ENCODE results near the gene CENPP. TPM values are rescaled to one million over a fixed set of nuclear protein-coding genes. Genes with fewer than 3 reads are reported as not detected.

The CENPP gene
- total RNA-seq, 2 experiments from 2014 or later: 21.8 to 23.5 TPM

DNA sequence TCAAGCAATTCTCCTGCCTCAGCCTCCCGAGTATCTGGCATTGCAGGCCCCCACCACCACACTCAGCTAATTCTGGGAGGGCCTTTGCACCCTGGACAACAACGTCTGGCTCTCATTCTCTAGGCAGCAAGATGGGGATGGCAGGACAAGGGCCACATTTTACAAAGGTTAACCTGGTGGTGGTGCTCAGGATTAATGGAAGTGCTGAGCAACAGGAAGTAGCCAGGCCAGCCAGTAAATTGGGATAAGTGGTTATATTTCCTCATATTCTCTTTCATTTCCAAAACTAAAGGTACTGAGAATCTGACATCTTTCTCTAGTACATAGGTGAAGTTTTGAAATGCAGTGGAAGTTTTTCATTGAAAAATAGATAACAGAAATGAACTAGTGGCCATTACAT lies 181.3 kb downstream of the CENPP start:
- no peak overlapping the region for H3K27ac Mint-ChIP-seq
- DNase-seq: no peak
- no peaks in the 10 kb centered on the region for H3K4me1 Mint-ChIP-seq (ENCODE audit: low read depth)
- H3K36me3 Mint-ChIP-seq: no peaks in the 10 kb centered on the region
- no peaks in the 10 kb centered on the region for H3K27me3 Mint-ChIP-seq
- POLR2A ChIA-PET: no interaction called here
- no peak overlapping the region for H3K4me3 Mint-ChIP-seq
- CTCF ChIA-PET: no interaction called here
- intact Hi-C loops (cut with micrococcal nuclease): no loop called here
- H3K9me3 Mint-ChIP-seq: no peaks in the 10 kb centered on the region

DNA sequence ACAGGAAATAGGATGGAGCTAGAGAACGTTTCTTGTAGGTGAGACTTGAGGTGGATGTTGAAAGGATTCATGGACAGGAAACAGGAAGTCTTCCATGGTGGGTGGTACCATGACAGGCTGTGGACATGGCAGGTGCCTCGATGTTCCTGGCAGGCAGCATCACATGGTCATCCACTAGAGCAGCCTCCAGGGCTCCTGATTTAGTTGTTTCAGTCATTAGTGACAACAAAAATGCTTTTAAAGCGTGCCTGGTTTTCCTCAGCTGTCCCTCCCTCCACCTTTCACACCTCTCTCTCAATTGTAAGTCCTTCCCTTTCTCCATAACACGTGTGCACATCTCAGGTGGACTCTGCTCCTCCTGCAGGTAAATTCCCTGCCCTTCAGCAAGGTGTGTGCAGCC lies 181.7 kb downstream of the CENPP start:
- H3K27ac Mint-ChIP-seq: no peak overlapping the region
- H3K4me1 Mint-ChIP-seq (ENCODE audit: low read depth): no peaks in the 10 kb centered on the region
- ChIA-PET POLR2A (no interaction called here), CTCF (no interaction called here)
- no peaks in the 10 kb centered on the region for H3K36me3 Mint-ChIP-seq
- H3K9me3 Mint-ChIP-seq: no peaks in the 10 kb centered on the region
- no peaks in the 10 kb centered on the region for H3K27me3 Mint-ChIP-seq
- no peak overlapping the region for H3K4me3 Mint-ChIP-seq
- no peak for DNase-seq
- intact Hi-C loops (cut with micrococcal nuclease): no loop called here

DNA sequence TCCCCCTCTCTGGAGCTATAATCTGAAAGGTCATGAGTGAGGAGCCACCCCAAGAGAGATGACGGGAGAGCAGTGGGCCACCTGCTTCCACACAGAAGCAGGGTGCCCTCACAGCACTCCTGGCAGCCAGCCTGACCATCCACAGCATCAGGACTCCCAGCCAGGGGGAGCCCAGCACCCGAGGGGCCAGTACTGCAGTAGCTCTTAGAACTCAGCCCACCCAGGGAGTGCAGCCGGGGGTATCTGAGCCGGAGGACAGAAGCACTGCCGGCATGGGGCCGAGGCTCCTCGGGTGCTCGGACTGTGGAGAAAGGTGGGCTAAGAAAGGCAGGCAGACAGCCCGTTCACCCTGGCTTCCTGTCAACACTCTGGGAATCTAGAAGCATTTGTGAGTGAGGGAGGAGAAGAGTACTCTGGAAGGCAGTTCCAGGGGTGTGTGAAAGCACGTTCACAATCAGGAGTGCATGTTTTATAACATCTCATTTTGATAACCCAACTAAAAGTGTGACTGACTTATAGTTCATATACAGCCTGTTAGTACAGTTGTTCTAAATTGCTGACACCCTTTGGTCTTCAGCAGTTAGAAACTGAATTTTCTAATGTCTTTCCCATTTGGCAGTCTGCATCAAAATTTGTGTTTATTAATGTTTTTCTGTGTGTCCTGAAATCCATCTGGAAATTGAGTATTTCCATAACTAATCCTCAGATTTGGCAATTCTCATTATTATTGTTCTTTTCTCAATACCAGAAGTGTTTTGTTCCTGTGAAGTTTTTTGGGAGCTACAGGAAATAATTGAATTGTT lies 182.5 kb downstream of the CENPP start:
- Mint-ChIP-seq H3K36me3 (no peaks in the 10 kb centered on the region), H3K9me3 (no peaks in the 10 kb centered on the region), H3K4me1 (ENCODE audit: low read depth) (no peaks in the 10 kb centered on the region), H3K27me3 (no peaks in the 10 kb centered on the region), H3K4me3 (no peak overlapping the region), H3K27ac (no peak overlapping the region)
- intact Hi-C loops (cut with micrococcal nuclease): no loop called here
- no peak for DNase-seq
- POLR2A ChIA-PET: no interaction called here
- CTCF ChIA-PET: no interaction called here

DNA sequence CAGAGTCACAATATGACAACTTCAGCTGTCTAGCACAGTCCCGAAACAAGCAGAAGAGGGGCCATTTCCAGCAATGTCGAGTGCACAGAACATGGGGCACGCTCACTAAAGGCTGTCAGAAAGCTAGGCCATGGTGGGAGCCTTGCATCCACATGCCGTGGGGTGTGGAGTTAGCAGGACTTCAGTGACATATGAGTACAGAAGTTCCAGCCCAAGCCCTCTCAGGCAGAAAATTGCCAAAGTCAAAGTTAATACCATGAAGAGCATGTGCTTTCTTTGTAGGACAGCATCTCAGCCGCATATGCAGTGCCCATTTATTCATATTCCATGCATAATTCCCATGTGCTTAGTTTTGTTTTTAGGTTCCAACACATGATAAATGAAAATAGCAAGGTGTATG lies 183.3 kb downstream of the CENPP start:
- Mint-ChIP-seq H3K4me3 (no peak overlapping the region), H3K27ac (no peak overlapping the region), H3K4me1 (ENCODE audit: low read depth) (no peaks in the 10 kb centered on the region), H3K36me3 (no peaks in the 10 kb centered on the region), H3K9me3 (no peaks in the 10 kb centered on the region), H3K27me3 (no peaks in the 10 kb centered on the region)
- intact Hi-C loops (cut with micrococcal nuclease): no loop called here
- CTCF ChIA-PET: no interaction called here
- POLR2A ChIA-PET: no interaction called here
- DNase-seq: no peak

DNA sequence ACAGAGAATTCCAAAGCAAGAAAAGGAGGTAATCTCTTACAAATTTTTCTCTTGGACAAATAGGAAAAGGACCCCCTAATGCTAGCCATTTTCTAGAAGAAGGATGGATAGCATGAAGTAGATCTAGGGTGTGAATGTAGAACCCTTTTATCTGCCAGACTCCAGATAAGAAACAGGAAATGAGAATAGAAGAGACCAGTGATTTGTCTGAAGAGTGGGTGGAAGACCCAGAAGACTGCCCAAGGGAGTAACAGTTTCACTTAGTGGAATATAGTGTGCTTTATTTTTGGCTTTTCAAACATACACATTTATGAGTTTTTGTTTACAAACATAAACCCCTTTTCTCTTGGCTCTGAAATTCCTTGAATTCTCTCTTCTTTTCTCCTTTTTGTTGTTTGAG lies 185.0 kb downstream of the CENPP start:
- Mint-ChIP-seq H3K27ac (no peak overlapping the region), H3K9me3 (no peaks in the 10 kb centered on the region), H3K4me3 (no peak overlapping the region), H3K4me1 (ENCODE audit: low read depth) (no peaks in the 10 kb centered on the region), H3K36me3 (no peaks in the 10 kb centered on the region), H3K27me3 (no peaks in the 10 kb centered on the region)
- POLR2A ChIA-PET: no interaction called here
- intact Hi-C loops (cut with micrococcal nuclease): no loop called here
- no peak for DNase-seq
- CTCF ChIA-PET: no interaction called here

DNA sequence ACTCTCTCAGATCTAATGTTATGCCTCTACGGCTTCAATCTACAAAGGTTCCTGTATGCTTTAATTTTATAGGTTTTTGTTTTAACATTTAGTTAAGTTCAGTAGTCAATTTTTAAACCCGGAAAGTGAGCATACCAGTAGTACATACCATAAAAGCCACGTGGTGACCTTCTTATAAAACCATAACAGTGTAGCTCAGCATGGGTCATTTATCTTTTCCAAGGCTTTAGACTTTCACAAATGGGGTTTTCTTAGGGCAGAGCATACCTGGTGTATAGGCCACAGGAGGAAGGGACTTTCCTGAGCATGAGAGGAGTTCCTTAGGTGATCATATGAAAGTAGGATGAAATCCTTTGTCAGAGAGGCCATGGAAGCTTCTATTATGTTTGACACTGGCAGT lies 186.9 kb downstream of the CENPP start:
- DNase-seq: no peak
- POLR2A ChIA-PET: no interaction called here
- Mint-ChIP-seq H3K27ac (no peak overlapping the region), H3K9me3 (no peaks in the 10 kb centered on the region), H3K27me3 (no peaks in the 10 kb centered on the region), H3K36me3 (no peaks in the 10 kb centered on the region), H3K4me1 (ENCODE audit: low read depth) (no peaks in the 10 kb centered on the region), H3K4me3 (no peak overlapping the region)
- intact Hi-C loops (cut with micrococcal nuclease): no loop called here
- CTCF ChIA-PET: no interaction called here

DNA sequence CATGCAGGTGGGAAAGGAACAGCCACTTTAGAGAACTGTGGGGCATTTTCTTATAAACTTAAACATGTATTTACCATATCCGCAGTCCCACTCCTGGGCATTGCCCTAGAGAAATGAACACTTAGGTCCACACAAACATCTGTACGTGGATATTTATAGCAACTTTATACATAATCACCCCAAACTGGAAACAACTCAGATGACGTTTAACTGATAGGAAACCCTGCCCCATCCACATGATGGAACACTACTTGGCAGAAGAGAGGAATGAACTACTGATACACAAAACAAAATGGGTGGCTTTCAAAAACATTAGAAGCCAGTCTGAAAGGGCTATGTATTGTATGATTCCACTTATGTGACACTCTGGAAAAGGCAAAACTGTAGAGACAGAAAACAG lies 187.6 kb downstream of the CENPP start:
- no peak for DNase-seq

DNA sequence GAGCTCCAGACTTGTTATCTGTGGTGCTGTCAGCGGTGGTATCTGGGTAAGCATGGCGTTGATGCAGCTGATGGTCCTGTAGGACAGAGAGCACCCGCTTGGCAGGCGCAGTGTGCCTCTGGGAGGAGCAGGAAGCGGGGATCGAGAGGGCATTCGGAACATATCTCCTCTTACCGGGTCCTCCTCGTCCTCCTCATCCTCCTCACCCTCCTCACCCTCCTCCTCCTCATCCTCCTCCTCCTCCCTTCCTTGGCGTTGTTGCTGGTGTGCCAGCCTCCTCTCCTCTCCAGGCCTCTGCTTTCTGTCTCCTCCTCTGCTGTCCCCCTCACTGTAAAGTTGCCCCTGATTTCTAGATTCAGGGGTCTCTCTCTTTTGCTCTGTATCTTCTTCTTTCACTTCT lies 188.9 kb downstream of the CENPP start:
- Mint-ChIP-seq H3K4me3 (no peak overlapping the region), H3K27ac (no peak overlapping the region), H3K27me3 (no peaks in the 10 kb centered on the region), H3K36me3 (no peaks in the 10 kb centered on the region), H3K9me3 (no peaks in the 10 kb centered on the region), H3K4me1 (ENCODE audit: low read depth) (no peaks in the 10 kb centered on the region)
- CTCF ChIA-PET: no interaction called here
- intact Hi-C loops (cut with micrococcal nuclease): no loop called here
- no peak for DNase-seq
- POLR2A ChIA-PET: no interaction called here

More for the DNA sequence above, 187.6 kb downstream of the CENPP start:
- ChIA-PET CTCF (no interaction called here), POLR2A (no interaction called here)
- H3K4me3 Mint-ChIP-seq: no peak overlapping the region
- H3K36me3 Mint-ChIP-seq: no peaks in the 10 kb centered on the region
- intact Hi-C loops (cut with micrococcal nuclease): no loop called here
- no peaks in the 10 kb centered on the region for H3K27me3 Mint-ChIP-seq
- no peaks in the 10 kb centered on the region for H3K9me3 Mint-ChIP-seq
- no peaks in the 10 kb centered on the region for H3K4me1 Mint-ChIP-seq (ENCODE audit: low read depth)
- no peak overlapping the region for H3K27ac Mint-ChIP-seq

DNA sequence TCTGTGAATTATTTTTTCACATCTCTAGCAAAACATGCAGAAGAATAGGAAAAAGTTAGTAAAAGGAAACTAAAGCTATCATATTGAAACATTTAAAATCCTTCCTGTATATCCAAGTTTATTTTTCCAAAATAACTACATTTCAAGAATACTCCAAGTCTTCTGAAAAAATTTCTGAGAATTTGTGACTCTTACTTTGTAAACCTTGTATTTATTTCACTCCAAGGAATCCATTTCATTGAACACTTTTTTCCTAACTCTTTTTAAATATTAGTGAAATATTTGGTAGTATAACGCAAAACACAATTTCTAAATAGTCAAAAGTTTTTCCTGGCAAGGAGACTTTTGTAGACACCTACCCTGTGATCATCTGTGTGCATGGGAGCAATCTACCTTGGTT lies 190.8 kb downstream of the CENPP start:
- POLR2A ChIA-PET: no interaction called here
- Mint-ChIP-seq H3K36me3 (no peaks in the 10 kb centered on the region), H3K4me1 (ENCODE audit: low read depth) (no peaks in the 10 kb centered on the region), H3K27ac (no peak overlapping the region), H3K27me3 (no peaks in the 10 kb centered on the region), H3K4me3 (no peak overlapping the region), H3K9me3 (no peaks in the 10 kb centered on the region)
- no peak for DNase-seq
- CTCF ChIA-PET: no interaction called here
- intact Hi-C loops (cut with micrococcal nuclease): no loop called here

DNA sequence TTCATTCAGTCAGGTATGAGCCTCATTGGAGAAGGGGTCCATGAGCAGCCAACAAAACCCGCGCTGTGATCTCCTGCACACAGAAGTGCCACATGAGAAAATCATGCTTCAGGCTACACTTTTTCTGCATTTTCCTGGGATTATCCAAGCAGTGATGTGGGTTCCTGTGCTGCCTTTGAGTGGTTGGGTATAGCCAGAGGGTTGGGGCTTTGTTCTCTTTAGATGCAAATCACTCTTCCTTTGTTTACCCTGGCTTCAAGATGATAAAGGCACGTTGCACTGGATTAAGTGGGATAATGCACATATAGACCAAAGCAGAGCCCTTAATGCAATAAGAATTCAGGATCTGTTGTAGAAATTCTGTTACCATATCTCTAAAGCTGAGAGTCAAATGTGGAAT lies 191.3 kb downstream of the CENPP start:
- no peak for DNase-seq
- Mint-ChIP-seq H3K4me1 (ENCODE audit: low read depth) (no peaks in the 10 kb centered on the region), H3K27me3 (no peaks in the 10 kb centered on the region), H3K4me3 (no peak overlapping the region), H3K36me3 (no peaks in the 10 kb centered on the region), H3K9me3 (no peaks in the 10 kb centered on the region), H3K27ac (no peak overlapping the region)
- CTCF ChIA-PET: no interaction called here
- intact Hi-C loops (cut with micrococcal nuclease): no loop called here
- POLR2A ChIA-PET: no interaction called here

DNA sequence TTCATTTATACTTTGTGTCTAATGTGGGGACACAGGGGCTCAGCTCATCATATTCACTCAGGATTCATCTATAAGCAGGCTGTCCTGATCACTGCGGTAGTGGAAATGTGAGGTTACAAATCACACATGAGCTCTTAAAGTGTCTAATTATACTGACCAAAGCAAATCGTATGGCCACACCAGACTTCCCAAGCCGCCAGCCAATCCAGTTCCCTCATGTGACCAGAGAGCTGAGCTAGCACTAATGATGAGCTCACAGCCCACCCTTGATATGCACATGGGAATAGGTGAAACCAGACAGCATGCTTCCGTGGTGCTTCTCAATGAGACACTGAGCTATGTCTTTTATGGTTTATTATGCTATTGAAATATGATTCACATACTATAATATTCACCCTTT lies 192.4 kb downstream of the CENPP start:
- intact Hi-C loops (cut with micrococcal nuclease): no loop called here
- no peaks in the 10 kb centered on the region for H3K9me3 Mint-ChIP-seq
- CTCF ChIA-PET: no interaction called here
- no peak for DNase-seq
- no peak overlapping the region for H3K27ac Mint-ChIP-seq
- H3K4me1 Mint-ChIP-seq (ENCODE audit: low read depth): no peaks in the 10 kb centered on the region
- no peaks in the 10 kb centered on the region for H3K36me3 Mint-ChIP-seq
- POLR2A ChIA-PET: no interaction called here
- H3K27me3 Mint-ChIP-seq: no peaks in the 10 kb centered on the region
- H3K4me3 Mint-ChIP-seq: no peak overlapping the region

DNA sequence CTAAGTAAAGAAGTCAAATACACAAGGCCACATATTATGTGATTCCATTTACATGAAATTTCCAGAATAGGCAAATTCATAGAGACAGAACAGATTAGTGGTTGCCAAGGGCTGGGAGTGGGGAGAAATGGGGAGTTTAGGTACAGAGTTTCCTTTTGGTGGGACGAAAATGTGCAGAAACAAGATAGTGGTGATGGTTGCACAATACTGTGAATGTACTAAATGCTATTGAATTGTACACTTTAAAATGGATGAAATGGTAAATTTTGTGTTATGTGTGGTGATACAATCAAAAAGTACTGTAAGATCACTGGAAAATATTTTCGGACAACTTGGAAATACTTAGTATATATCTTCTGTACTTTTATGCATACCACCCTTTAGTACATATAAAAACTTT lies 195.1 kb downstream of the CENPP start:
- no peak for DNase-seq
- Mint-ChIP-seq H3K36me3 (no peaks in the 10 kb centered on the region), H3K27ac (no peak overlapping the region), H3K9me3 (no peaks in the 10 kb centered on the region), H3K4me1 (ENCODE audit: low read depth) (no peaks in the 10 kb centered on the region), H3K4me3 (no peak overlapping the region), H3K27me3 (no peaks in the 10 kb centered on the region)
- intact Hi-C loops (cut with micrococcal nuclease): no loop called here
- CTCF ChIA-PET: no interaction called here
- POLR2A ChIA-PET: no interaction called here

DNA sequence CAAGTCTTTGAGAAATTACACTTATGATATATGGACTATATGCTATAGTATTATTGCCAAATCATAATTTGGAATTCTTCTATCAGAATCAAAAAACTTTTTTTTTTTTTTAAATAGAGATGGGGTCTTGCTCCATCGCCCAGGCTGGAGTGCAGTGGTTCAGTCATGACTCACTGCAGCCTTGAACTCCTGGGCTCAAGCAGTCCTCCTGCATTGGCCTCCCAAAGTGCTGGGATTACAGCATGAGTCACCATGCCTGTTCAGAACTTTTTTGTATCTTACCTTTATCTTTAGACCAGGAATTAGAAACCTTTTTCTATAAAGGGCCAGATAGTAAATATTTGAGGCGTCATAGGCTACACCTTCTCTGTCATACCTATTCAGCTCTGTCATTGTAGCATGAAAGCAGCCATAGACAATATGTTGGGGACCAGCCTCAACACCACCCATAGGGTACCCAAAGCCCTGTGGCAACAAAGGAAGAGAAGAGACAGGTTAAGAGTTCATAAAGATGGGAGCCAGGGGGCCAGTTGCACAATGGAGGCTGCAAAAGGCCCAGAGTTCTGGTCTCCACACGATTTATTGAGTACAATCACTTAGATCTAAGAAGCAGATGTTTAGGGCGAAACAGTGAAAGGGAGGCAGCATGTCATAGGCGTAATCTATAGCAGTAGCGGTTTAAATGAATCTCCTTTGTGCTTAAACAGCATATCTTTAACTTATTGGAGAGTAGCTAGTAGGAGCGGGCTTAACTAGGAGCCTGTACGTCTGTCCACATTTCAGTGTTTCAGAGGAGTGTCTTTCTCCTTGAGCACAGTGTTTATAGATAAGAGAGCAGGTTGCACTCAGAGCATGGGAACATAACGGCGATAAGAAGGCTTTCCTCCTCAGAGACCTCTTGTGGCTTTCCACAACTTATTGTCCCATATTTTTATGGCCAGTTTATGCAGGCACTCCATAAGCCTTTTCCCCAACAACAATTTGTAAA lies 197.5 kb downstream of the CENPP start:
- ChIA-PET POLR2A (no interaction called here), CTCF (no interaction called here)
- Mint-ChIP-seq H3K9me3 (no peaks in the 10 kb centered on the region), H3K4me1 (ENCODE audit: low read depth) (no peaks in the 10 kb centered on the region), H3K36me3 (no peaks in the 10 kb centered on the region), H3K4me3 (no peak overlapping the region), H3K27ac (no peak overlapping the region), H3K27me3 (no peaks in the 10 kb centered on the region)
- intact Hi-C loops (cut with micrococcal nuclease): no loop called here
- DNase-seq: no peak

Measured in activated CD4-positive, alpha-beta memory T cell treated with anti-CD3 and anti-CD28 coated beads for 36 hours (primary cell).